HG03045 (cell line): Measurements from ENCODE around the gene HBA1.
"Not testable (repeated sequence)": the region's sequence is repeated elsewhere in the genome, so short reads cannot be mapped to it uniquely, and the experiment has no call there.

Source experiments
- ATAC-seq: cut with Tn5 transposase; IDR thresholded peaks from one replicate; pipeline ENCODE4 v1.9.1; 2021; ENCODE audit warnings: mild to moderate bottlenecking, moderate library complexity; ENCODE audit not compliant: unreplicated experiment

HBA1 gene

GRCh38 chr16:176477-177382, at the start of gene HBA1:
TSS of gene HBA1 (plus strand) at chr16:176680. CDS start at chr16:176717, 37 bp downstream.
- not testable (repeated sequence) for ATAC-seq

GRCh38 chr16:129075-129474, 47.4 kb upstream of the HBA1 start:
- no peak for ATAC-seq

DNA sequence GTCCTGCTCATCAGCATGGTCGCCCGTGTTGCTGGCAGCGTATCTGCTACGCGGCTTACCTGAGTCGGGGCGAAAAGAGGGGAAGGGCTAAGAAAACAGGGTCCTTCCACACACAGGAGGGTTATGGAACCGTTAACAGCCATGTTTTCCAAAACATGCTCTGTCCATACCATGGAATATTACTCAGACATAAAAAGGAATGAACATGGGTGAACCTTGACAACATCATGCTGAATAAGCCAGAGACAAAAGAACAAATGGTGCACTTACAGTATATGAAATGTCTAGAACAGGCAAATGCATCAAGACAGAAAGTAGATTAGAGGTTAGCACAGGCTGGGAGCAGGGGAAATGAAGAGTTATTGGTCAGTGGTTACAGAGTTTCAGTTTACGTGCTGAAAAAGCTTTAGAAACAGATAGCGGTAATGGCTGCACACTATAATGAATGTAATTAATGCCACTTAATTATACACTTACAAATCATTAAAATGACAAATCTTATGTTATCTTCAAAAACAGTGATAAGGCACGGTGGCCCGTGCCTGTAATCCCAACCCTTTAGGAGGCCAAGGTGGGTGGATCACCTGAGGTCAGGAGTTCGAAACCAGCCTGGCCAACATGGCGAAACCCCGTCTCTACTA, 45.8 kb upstream of the HBA1 start:
- ATAC-seq, result no peak

DNA sequence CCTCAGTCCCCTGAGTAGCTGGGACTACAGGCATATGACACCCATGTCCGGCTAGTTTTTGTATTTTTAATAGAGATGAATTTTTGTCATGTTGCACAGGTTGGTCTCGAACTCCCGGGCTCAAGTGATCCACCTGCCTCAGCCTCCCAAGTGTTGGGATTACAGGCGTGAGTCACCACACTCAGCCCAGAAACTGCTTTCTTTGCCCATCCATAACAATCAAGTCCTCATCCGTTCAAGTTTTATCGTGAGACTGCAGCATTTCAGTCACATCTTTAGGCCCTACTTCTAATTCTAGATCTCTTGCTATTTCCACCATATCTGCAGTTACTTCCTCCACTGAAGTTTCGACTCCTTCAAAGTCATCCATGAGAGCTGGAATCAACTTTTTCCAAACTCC, 44.4 kb upstream of the HBA1 start:
- ATAC-seq, result no peak

DNA sequence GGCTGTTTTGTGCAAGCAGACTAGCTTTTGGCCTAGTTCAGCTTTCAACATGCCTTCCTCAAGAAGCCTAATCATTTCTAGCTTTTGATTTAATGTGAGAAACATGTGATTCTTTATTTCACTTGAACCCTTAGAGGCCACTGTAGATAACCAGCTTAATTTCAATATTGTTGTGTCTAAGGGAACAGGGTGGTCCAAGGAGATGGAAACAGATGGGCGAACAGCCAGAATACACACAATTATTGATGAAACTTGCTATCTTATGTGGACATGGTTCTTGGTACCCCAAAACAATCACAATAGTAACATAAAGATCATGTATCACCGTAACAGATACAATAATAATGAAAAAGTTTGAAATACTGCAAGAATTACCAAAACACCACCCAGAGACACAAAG, 42.8 kb upstream of the HBA1 start:
- no peak for ATAC-seq

GRCh38 chr16:138049-138417, 38.4 kb upstream of the HBA1 start:
- no peak for ATAC-seq

GRCh38 chr16:140175-140857, 36.2 kb upstream of the HBA1 start:
- ATAC-seq, result no peak

DNA sequence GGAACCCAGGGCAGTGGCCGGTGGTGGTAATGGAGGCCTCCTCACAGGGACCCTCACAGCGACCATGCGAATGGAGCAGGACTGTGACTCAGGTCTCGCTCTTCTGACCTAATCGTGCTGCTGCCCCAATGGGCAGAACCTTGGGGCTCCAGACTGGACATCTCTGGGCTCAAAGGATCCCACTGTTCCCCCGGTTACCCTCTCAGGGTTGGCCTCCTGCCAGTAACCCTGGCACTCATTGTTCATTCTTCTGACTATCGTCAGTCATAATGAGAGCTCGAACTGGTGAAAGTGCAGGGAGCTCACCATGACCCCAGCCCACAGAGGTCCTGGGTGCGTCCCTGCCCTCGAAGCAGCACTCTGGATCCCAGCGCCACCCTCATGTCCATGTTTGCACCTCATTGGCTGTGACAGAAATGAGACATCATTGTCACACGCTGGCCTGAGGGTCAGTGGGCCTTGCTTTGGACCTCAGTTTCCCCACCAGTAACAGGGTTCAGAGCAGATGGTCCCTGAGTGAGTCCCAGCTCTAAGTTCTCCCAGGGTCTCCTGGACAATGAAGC, 34.0 kb upstream of the HBA1 start:
- no peak for ATAC-seq

DNA sequence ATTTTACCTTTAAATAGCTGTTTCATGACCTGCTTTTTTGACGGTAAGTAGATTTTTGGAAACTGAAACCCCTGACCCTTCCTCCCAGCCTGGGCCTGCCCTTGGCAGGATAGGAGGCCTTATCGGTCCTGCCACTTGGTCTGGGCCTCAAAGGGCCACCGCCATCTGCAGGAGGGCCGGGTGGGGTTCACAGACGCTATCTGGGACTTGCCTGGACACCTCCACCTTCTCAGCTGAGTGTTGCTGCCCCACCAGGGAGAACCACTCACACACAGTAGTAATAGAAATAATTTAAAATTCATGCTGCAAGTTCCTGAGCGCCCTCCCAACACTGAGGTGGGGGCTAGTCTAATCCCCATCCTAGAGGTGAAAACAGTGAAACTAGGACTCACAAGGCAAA, 33.4 kb upstream of the HBA1 start:
- no peak for ATAC-seq

GRCh38 chr16:143456-143855, 33.0 kb upstream of the HBA1 start:
- ATAC-seq, result no peak

DNA sequence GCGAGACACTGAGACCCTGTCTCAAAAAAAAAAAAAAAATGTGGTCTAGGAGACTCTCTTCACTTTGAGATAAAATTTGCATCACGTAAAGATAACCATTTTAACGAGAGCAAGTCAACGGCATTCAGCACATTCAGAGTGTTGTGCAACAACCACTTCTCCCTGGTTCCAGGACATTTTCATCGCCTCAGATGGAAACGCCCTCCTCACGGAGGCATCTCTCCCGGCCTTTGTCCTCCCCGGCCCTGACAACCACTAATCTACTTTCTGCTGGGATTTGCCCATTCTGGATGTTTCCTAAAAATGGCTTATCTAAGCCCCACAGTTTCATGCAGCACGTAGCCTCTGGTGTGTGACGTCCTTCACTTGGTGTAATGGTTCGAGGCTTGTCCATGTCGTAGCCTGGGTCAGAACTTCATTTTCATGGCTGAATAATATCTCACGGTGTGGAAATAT, 31.7 kb upstream of the HBA1 start:
- no peak for ATAC-seq

DNA sequence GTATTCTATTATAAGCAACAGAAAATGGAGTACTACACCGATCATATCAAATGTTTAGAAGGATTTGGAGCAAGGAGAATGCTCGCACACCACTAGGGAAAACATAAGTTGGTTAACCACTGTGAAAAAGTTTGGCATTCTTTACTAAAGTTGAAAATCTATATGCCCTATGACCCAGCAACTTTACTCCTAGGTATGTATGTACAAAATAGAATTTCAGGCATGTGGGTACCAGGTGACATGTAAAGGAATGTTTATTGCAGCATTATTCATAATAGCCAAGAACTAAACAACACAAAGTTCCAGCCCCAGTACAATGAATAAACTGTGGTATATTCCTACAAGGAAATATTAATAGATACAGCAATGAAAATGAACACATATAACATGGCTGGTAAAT, 29.8 kb upstream of the HBA1 start:
- no peak for ATAC-seq

- no peak for ATAC-seq
These were observed 27.3 kb upstream of the HBA1 start for GRCh38 chr16:149024-149660.

GRCh38 chr16:152141-153128, 24.0 kb upstream of the HBA1 start, which contains the start of gene HBZ:
TSS of gene HBZ (plus strand) at chr16:152644. CDS start at chr16:152910, 266 bp downstream.
- no peak for ATAC-seq

DNA sequence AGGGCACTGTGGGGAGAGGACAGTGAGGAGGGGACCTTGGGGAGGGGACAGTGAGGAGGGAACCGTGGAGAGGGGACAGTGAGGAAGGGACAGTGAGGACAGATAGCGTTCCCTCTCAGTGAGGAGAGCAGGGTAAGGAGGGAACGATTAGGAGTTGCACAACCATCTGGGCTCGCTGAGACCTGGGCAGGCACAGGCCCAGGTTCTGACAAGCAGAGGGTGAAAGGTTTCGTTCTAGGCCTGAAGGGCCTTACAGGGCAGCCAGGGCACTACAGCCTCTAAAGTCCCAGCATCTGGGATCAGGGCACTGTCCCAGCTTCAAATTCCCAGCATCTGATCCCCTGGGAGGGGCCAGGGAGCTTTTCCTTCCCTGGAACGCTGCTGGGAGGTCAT, 23.4 kb upstream of the HBA1 start:
- ATAC-seq, result not testable (repeated sequence)

DNA sequence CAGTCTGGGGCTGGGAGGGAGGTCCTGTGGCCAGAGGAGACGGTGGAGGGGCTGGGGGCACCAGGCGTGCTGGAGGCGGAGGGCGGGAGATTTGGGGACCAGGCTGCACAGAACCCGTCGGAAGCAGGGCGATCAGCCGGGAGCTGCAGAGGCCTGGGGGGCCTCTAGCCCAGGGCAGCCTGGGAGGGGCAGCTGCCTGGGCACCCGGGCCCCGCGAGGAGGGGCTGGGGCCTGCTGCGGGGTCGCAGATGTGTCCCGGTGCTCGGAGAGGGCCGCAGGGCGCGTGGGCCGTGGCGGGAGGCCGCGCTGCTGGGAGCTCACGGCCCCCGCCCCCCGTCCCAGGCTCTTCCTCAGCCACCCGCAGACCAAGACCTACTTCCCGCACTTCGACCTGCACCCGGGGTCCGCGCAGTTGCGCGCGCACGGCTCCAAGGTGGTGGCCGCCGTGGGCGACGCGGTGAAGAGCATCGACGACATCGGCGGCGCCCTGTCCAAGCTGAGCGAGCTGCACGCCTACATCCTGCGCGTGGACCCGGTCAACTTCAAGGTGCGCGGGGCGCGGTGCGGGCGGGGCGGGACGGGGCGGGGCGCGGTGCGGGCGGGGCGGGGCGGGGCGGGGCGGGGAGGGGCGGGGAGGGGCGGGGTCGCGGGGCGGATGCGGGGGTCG, 22.8 kb upstream of the HBA1 start:
- ATAC-seq, result not testable (repeated sequence)

DNA sequence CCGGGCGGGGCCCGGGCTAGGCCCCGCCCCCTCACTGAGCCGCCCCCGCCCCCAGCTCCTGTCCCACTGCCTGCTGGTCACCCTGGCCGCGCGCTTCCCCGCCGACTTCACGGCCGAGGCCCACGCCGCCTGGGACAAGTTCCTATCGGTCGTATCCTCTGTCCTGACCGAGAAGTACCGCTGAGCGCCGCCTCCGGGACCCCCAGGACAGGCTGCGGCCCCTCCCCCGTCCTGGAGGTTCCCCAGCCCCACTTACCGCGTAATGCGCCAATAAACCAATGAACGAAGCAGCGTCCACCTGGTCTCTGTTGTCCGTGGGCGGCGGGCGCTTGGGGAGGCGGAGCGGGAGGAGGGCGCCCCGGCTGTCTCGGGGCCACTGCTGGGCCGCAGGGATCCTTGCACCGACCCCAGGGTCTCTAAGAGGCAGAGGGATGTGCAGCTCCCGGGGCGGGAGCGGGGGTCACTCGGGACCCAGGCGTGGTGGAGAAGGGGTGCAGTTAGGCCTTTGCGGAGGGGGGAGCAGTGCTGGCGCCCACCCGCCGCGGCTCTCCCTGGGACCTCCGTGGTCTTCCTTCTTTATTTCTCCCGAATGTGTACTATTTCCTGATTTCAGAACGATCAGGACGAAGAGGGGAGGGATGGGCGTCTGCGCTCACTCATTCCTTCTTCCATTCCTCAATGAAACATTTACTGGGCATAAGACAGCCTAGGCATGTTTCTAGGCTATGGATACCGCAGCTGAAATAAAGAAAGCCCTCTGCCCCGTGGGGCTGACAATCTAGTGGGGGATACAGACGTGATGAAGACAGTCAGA, 22.1 kb upstream of the HBA1 start:
- no peak for ATAC-seq

GRCh38 chr16:155031-155398, 21.5 kb upstream of the HBA1 start:
- ATAC-seq, result no peak
